DMS114 treated with DMSO at 0.1 percent for 48 hours (cell line): ENCODE results near the gene CACNG3.
"Not testable (repeated sequence)": the region's sequence is repeated elsewhere in the genome, so short reads cannot be mapped to it uniquely, and the experiment has no call there.

ENCODE experiments used
- DNase-seq: peaks from one replicate; lab custom pipeline; 2025; ENCODE audit not compliant: unreplicated experiment; lab: John Stamatoyannopoulos, UW

Gene CACNG3

DNA sequence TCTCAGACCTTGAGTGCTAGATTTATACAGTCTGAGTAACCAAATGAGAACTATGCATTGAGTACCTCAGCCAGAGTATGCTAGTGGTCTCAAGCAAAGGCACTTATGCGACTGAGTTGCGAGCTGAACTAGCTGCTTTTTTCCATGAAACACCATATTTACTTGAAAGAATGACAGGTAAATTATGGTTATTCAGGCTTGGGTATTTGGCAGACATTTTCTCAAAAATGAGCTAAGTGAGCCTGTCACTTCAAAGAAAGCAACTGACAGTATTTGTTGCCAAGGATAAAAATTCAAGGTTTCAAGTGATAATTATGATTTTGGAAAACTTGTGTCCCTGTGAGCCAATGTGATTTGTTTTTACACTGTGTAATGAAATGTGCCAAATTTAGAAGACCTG is 19.3 kb downstream of the CACNG3 start:
- DNase-seq, result no peak

DNA sequence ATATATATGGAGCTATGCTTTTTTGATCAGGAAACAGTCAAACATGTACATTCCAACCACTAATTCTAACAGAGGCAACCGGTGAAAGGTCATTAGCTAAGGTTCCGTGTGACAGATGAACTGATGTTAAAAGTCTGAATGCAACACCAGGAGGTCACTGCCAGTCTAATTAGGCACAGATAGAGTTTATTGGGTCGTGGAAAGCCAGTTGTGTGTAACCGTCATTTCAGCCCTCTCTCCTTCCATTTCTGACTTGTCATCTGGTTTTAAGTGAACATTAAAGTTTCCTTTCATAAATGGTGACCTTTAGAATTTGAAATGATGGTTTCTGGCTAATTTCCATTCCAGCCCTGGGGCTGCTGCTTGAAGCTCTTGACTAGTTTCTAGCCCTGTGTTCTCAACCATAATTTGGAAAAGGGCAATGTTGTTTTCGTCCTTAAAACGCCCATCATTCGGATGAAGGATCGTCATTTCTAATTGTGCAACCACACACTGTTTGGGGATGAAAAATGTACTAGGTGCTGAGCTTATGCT is 23.9 kb downstream of the CACNG3 start:
- DNase-seq, result no peak

DNA sequence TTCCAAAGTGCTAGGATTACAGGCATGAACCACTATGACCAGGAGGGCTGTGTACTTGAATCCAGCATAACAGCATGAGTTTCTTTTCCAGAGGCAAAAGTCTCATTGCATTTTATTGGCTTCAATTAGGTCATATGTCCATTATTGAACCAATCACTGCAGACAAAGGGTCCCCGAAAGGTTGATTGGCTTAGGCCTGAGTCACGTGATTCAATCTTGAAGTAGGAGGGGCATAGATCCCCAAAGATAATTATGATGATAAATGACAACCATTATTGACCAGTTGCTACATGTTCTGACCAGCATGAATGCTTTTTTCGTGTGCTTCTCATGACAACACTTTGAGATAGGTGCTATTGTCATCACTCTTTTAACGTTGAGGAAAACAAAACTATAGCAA is 25.3 kb downstream of the CACNG3 start:
- DNase-seq, result no peak

DNA sequence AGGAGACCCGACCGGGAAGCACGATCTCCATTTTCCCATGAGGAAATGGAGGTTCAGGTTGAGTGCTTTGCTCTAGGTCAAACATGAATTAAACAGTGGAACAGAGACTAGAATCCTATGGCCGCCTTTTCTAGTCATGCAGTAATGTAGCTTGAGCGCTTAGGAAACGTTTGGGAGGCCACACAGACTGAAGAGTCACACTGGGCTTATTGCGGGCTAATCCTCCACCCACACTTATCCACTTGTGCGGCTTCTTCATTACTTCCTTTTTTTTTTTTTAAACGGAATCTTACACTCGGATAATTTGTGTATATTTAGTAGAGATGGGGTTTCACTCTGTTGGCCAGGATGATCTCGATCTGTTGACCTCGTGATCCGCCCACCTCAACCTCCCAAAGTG is 26.0 kb downstream of the CACNG3 start:
- no peak for DNase-seq

DNA sequence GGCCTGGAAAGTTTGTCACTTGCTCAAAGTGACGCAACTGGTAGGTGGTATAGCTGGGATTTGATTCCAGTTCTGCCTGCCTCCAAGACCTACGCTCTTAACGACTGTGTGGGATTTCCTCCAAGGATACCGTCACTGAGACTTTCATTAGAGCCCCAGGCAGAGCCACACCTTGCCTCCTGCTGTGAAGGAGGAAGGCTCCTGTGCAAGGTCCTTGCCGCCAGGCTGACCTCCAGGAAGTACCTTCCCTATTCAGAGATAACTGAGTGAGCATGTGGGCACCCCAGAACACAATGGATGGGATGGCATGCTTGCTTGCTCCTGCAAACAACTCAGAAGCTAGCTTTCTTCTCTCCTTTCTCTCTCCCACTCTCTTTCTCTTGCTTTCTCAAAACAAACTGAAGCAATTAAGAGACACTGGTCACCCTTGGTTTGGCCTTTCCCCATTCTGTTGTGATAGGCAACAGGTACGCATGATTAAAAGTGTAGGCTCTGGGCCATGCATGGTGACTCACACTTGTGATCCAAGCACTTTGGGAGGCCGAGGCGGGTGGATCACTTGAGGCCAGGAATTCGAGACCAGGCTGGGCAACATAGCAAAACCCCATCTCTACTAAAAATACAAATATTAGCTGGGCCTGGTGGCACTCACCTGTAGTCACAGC is 30.7 kb downstream of the CACNG3 start:
- no peak for DNase-seq

DNA sequence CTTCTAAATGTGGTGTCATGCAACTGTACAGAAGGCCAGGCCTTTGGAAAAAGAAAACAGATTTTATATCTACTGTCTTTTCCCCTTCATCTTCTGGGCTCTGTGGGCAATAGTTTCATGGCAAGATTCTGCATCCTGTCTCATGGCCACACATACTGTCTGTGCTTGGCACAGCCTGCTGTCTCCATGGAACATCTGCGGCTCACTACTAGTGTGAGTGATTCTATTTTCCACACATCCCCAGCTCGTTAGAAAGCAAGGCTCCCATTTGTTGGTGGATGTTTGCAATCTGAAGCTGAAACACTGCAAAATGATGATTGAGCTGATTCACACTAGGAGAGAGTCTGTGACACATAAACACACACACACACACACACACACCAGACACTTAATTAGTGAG is 32.4 kb downstream of the CACNG3 start:
- DNase-seq, result no peak

DNA sequence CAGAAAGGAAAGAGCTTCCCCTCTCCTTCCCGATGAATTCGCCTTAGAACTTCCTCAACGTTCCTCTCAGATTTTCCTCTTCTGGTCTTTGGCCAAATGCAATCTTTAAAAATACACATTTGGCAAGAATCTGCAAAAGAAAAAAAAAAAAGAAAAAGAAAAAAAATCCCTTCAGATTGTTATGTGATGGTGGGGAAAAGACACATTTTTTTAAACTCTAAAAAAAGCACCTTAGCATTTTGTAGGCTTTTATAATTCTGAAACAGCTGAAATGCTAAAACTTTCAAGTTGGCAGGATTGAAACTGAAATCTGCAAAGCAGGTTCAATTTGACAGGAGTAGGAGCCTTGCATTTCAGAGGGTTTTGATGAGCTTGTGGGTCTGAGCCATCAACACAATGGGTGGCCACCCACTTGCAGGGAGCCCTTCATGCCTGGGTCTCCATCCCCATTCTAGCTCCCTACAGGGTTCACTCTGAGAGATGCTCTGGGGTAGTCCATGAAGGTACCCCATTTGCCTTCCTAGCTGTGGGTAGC is 33.1 kb downstream of the CACNG3 start:
- no peak for DNase-seq

DNA sequence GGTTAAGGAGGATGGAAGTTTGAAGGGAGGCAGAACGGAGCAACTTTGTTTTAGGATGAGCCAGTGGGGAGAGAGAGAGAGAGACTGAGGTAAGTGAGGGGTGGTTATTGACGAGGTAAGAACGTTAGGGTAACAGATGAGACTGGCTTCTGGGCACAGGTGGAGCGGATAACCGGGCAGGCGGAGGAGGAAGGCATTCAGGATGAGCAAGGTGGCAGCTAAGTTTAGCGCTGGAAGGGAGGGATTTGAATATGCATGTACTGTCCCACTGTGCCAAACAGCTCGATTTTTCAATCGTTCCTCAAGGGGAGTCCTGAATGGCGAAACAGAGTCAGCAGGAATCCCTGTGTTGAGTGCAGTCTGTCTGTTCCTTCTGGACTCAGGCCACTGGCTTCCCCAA is 35.8 kb downstream of the CACNG3 start:
- DNase-seq, result no peak

DNA sequence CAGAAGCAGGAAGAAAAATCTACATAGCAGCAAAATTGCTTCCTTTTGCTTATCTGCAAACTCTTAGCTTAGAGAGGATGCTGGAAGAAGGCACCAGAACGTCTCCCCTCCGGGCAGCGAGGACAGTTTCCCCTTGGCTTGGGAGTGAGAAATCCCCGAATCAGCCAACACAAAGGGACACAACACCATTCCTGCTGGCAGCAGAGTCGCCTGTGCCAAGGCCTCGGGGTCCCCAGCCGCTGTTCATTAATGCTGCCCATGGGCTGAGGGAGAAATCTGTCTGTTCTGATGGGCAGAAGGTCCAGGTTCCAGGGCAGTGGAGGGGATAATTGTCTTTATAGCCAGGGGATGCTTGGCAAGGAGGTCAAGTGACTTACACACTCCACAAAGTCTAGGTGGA is 38.0 kb downstream of the CACNG3 start:
- no peak for DNase-seq

DNA sequence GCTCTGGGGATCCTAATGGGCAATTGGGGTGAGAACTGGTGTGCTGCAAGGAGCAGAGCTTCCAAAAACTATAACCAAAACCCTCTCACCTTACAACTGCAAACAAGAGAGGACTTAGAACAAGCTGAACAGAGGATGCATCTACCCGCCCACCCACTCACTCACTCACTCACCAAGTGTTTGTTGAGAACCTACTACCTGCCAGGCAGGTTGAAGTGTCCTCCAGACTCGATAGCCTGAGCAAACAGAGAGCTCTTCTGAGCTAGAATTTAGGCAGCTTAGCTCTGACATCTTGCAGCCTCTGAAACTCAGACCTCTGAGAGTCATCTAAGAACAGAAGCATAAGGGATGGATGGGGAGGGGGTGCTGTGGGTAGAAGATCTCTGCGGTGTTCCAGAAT is 41.2 kb downstream of the CACNG3 start:
- no peak for DNase-seq

DNA sequence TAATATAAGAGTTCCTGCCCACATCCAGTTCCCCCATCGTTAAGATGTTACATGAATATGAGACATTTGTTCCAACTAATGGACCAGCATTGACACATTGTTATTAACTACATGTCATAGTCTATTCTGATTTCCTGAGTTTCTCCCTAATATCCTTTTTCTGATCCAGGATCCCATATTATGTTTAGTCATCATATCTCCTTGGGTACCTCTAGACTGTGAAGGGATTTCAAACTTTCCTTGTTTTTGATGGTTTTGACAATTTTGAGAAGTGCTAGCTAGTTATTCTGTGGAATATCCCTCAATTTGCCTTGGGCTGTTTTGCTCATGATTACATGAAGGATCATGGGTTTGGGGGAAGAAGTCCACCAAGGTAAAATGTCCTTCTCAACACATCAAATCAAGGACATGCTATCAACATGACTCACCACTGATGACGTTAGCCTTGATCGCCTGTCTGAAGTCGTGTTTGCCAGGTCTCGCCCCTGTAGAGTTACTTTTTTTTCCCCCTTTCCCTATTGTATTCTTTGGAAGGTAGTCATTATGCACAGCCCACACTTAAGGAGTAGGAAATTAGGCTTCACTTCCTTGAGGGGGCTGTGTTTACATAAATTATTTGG is 42.5 kb downstream of the CACNG3 start:
- DNase-seq, result no peak

DNA sequence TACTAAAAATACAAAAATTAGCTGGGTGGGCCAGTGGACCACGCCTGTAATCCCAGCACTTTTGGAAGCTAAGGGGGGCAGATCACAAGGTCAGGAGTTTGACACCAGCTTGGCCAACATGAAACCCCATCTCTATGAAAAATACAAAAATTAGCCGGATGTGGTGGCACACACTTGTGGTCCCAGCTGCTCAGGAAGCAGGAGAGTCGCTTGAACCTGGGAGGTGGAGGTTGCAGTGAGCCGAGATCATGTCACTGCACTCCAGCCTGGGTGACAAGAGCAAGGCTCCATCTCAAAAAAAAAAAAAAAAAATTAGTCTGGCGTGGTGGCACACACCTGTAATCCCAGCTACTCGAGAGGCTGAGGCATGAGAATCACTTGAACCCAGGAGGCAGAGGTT is 44.6 kb downstream of the CACNG3 start:
- DNase-seq, result not testable (repeated sequence)

DNA sequence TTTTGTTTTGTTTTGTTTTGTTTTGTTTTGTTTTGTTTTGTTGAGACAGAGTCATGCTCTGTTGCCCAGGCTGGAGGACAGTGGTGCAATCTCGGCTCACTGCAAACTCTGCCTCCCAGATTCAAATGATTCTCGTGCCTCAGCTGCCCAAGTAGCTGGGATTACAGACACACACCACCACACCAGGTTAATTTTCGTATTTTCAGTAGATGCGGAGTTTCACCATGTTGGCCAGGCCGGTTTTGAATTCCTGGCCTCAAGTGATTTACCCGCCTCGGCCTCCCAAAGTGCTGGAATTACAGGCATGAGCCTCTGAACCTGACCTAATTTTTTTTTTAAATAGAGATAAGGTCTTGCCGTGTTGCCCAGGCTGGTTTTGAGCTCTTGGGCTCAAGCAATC is 46.5 kb downstream of the CACNG3 start:
- DNase-seq, result no peak

DNA sequence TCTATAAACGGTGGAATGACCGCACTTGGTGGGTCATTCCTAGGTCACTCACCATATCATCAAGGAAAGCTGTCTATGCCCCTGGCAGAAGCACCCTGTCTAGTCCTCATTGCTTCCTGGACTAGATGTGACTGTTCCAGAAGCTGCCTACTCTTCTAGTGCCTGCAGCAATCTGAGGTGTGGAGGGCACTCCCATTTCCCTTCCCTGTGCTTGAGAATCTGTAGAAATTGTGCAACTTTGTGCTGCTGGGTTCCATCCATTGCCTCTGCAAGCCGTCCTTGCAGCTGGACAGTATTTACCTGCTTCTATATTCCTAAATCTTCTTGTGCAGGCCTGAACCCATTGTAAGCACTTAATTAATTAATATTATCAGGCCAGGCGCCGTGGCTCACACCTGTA is 52.1 kb downstream of the CACNG3 start:
- DNase-seq, result no peak

DNA sequence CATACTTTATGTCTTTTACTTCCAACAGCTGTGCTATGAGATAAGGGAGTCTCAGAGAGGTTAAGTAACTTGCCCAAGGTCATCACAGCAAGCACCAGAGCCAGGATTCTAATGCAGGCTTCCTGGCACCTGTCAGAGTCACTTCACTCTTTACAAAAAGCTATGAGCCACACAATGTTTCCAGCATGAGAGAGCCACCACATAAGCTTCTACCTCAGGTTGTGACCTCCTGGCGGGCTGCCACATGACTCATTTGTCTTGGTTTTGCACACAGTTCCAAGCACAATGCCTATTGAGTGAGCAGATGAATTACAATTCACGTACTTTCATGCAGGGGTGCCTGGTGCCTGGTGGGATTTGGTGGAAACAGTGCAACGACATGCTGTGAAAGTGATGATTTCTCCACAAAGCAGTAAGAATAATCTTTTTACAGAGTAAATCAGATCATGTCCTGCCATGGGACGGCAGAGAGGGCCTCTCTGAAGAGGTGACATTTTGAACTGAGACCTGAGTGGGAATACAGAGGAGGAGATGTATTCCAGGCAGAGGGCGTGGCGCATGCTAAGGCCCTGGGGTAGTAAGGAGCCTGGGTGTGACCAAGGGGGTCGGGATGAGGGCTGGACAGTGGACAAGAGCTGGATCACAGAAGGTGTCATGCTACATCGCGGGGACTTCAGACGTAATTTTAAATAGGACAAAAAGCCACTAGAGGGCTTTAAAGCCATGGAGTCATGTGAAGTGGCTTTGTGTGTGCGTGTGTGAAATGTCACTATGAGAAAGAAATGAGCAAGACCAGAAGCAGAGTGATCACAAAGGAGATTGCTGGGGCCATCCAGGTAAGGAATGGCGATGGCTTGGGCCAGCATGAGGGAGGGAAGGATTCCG is 53.4 kb downstream of the CACNG3 start:
- DNase-seq, result no peak

DNA sequence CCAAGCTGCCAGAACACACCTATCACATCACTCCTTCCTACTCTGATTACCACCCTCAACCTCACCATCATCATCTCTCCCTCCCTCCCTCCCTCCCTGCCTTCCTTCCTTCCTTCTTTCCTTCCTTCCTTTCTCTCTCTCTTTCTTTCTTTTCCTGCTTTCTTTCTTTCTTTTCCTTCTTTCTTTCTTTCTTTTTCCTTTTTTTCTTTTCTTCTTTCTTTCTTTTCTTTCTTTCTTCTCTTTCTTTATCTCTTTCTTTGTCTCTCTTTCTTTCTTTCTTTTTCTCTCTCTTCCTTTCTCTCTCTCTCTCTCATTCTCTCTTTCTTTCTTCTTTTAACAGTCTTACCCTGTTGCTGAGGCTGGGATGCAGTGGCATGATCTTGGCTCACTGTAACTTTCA is 59.2 kb downstream of the CACNG3 start:
- DNase-seq, result no peak

DNA sequence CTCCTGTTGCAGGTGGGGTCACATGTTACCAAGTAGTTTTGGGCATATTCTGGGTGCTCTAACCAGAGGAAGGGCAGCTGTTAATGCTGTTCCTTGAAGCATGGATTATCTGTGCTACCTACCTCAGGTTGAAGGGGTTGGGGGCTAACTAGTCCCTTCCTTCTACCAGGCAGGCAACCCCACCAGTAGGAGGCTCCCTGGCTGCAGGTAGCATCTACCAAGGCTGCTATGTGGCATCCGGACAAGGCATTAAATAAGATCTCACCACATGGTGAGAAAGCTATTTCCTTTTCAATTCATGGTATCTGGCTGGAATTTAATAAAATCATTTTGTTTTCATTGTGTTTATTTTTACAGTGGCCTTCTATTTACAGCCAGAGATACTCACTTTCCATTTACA is 62.5 kb downstream of the CACNG3 start:
- DNase-seq, result no peak

DNA sequence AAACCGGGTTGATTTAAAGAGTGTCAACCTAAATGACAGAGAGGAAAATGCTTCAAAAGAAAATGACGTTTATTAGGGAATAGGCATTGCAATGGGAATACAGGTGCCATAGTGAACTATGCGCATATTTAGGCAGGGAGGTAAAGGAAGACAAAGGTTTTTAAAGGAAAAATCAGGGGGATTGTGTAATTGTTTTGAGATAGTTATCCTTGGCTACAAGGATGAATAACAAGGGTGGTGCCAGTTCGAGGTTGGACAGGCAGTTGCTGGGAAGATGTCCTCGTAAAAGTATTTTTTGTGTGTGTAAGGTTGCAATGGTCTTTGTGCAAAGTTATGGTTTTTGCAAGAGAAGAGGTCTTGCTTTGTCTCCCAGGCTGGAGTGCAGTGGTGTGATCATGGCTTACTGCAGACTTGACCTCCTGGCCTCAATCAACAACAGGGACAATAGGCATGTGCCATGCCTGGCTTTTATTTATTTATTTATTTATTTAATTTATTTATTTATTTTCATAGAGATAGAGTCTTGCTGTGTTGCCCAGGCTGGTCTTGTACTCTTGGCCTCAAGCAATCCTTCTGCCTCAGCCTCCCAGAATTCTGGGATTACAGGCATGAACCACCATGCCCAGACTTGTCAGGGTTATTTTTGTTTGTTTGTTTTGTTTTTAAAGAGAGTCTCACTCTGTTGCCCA is 63.1 kb downstream of the CACNG3 start:
- DNase-seq, result no peak

DNA sequence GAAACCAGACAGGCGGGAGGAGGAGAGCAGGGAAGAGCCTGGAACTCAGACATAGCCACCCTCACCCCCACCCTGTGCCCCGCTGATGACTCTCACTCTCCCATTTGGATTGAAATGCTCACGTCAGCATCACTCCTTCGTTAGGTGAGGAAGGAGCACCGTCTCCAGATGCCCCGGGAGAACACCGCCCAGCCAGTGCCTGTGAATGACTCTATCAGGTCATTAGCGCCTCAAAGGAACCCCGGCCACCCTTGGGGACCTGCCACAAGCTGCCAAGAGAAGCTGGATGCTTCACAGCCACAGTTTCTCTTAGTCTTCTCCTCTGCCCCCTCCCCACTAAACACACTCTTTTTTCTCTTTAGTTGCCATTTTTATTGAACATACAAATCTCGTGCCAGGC is 66.0 kb downstream of the CACNG3 start:
- no peak for DNase-seq

DNA sequence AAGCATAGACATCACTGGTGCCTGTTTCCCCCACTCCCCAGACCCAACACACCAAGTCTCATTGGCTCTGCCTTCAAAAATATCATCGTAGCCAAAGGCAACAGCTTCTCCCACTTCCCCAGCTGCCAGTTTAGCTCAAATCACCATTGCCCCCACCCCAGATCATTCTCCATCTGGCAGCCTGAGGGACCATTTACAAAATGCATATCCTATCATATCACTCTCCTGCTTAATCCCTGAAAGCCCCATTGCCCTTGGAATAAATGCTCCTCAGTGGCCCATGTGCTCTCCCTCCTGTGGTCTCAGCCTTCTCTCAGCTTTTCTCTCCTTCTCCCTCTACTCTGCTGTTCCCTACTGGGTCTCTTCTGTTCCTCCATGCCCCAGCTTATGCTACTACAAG is 68.3 kb downstream of the CACNG3 start:
- no peak for DNase-seq

DNA sequence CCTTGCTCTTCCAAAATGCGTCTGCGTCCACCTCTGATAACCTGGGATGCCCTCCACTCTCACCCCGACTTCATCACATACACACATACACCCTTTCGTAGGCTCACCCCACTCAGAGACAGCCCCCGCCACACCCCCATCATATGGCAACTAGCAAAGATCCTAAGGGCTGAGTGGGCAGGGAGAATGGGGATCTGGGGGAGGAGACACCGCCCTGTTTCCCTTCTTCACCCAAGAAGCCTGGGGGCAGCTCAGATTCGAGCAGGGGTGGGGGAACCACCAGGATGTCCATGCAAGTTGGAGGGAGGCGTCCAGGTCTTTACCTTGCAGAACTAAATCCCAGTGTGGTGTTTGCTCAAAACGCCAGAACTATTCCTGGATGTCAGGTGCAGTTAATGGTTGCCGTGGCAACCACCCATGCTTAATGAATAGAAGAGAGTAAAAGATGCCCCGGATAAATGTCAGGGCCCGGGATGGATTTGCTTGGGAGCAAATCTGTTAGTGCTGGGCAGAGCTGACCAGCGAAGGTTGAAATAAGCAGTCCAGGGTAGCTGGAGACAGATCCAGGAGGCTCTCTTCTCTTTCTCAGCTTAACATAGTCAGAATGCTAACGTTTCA is 72.8 kb downstream of the CACNG3 start:
- DNase-seq, result no peak
